Body of pancreas (tissue), 4 donors: Measurements from ENCODE around the gene GMDS. TPM values are rescaled to one million over a fixed set of nuclear protein-coding genes. Genes with fewer than 3 reads are reported as not detected.

Source experiments
- ATAC-seq: fragments of 150-250 bp; one replicate; pipeline ENCODE4 v1.9.1; 2016
- DNase-seq, 4 donors: peaks; one replicate each; pipeline ENCODE4 v3.0.0-alpha.2; 2019
- H3K27ac ChIP-seq, 4 donors: fragments of 200-600 bp; sonication (generic); 1 replicate in 3 of 4; 2 replicates in 1 of 4; pipeline versions ENCODE4 v1.5.1 to v1.6.1; 2016 to 2019; ENCODE audit warnings: mild to moderate bottlenecking in 1 of 4, mixed read lengths in 1 of 4, moderate library complexity in 1 of 4
- H3K27me3 ChIP-seq, 2 donors: fragments of 200-600 bp; sonication (generic); one replicate each; pipeline ENCODE4 v1.6.0; 2016; ENCODE audit warnings: mild to moderate bottlenecking in 1 of 2
- H3K36me3 ChIP-seq, 2 donors: fragments of 200-600 bp; sonication (generic); replicated peaks in 1 of 2; 2 replicates each; pipeline ENCODE4 v1.5.1; 2016; ENCODE audit warnings: low read depth in 2 of 2; ENCODE audit not compliant: insufficient read depth in 1 of 2
- H3K4me1 ChIP-seq: fragments of 200-600 bp; sonication (generic); one replicate; pipeline ENCODE4 v1.6.0; 2016
- H3K4me3 ChIP-seq, 2 donors: fragments of 200-600 bp; sonication (generic); 1 replicate in 1 of 2; 2 replicates in 1 of 2; pipeline ENCODE4 v1.5.1; 2016 to 2019
- H3K9me3 ChIP-seq, 3 donors: fragments of 200-600 bp; sonication (generic); 1 replicate in 2 of 3; 2 replicates in 1 of 3; pipeline ENCODE4 v1.5.1; 2016
- CTCF ChIP-seq, 7 experiments: fragments of 450-650 bp in 4 of 7; fragments of 200-600 bp in 3 of 7; sonication (generic) in 3 of 7; IDR thresholded peaks; one replicate each; pipeline ENCODE4 v1.5.1; 2016 to 2019; ENCODE audit warnings: antibody characterized with exemption in 7 of 7
- POLR2A ChIP-seq, 3 donors: fragments of 450-650 bp; IDR thresholded peaks; one replicate each; pipeline ENCODE4 v1.6.1; 2016; ENCODE audit warnings: antibody characterized with exemption in 3 of 3, mild to moderate bottlenecking in 2 of 3
- WGBS, 2 donors: methylation state at CpG; one replicate each; pipeline ENCODE4 v1.1.5; 2017; 5-methylcytosine and 5-hydroxymethylcytosine counted together
- intact Hi-C: fragments of 100-400 bp; cut with DNase I; formaldehyde crosslinking; loops from one replicate; pipeline ENCODE4 v1.15.1; 2023
- total RNA-seq, 2 donors: library from RNA; depleted of rRNA; stranded (reverse); fragments of >200 nt; gene quantifications; one replicate each; pipeline ENCODE4 v1.1.0, GENCODE V29; 2016

GMDS gene
- total RNA-seq, 2 donors from 2014 or later, result 34.5 to 63.3 TPM

- Histone ChIP-seq H3K4me1 (no peaks in the 10 kb centered on the region), H3K27me3 (no peaks in the 10 kb centered on the region), H3K27ac (no peak overlapping the region), H3K36me3 (no peaks in the 10 kb centered on the region), H3K4me3 (no peak overlapping the region), H3K9me3 (no peaks in the 10 kb centered on the region)
- TF ChIP-seq POLR2A (IDR thresholded peaks at IDR 0.05) (no peak), CTCF (IDR thresholded peaks at IDR 0.05) (no peak)
- WGBS, 2 donors, result 91 to 93% methylated on average over 10 of the region's 10 CpGs
- ATAC-seq, result no peak
- DNase-seq, result no peak
- intact Hi-C loops, result no loop called here
These were observed 592.6 kb downstream of the GMDS start for GRCh38 chr6:1652842-1653241.

GRCh38 chr6:1651362-1651761, 594.0 kb downstream of the GMDS start:
- Histone ChIP-seq H3K27me3 (no peaks in the 10 kb centered on the region), H3K4me3 (no peak overlapping the region), H3K4me1 (no peaks in the 10 kb centered on the region), H3K27ac (no peak overlapping the region), H3K9me3 (no peaks in the 10 kb centered on the region), H3K36me3 (no peaks in the 10 kb centered on the region)
- WGBS, 2 donors, result 93 to 100% methylated on average over 3 of the region's 3 CpGs
- ATAC-seq, result no peak
- intact Hi-C loops, result no loop called here
- no peak for DNase-seq
- TF ChIP-seq CTCF (IDR thresholded peaks at IDR 0.05), result no peak
- TF ChIP-seq POLR2A (IDR thresholded peaks at IDR 0.05), result no peak

- Histone ChIP-seq H3K36me3 (no peaks in the 10 kb centered on the region), H3K4me1 (peaks cover 13% of the 10 kb centered on the region), H3K27ac (no peak overlapping the region), H3K27me3 (no peaks in the 10 kb centered on the region), H3K9me3 (no peaks in the 10 kb centered on the region), H3K4me3 (no peak overlapping the region)
- DNase-seq, result no peak
- TF ChIP-seq CTCF (IDR thresholded peaks at IDR 0.05) (no peak), POLR2A (IDR thresholded peaks at IDR 0.05) (no peak)
- intact Hi-C loops, result no loop called here
- WGBS, 2 donors, result 96% methylated on average over 14 of the region's 14 CpGs
- no peak for ATAC-seq
These were observed 599.8 kb downstream of the GMDS start for GRCh38 chr6:1645466-1646185.

GRCh38 chr6:1644516-1645060, 600.8 kb downstream of the GMDS start:
- no peak for ATAC-seq
- H3K27me3 ChIP-seq, result no peaks in the 10 kb centered on the region
- H3K9me3 ChIP-seq, result no peaks in the 10 kb centered on the region
- H3K27ac ChIP-seq, result no peak overlapping the region
- no peaks in the 10 kb centered on the region for H3K36me3 ChIP-seq
- intact Hi-C loops, result no loop called here
- 89 to 93% methylated on average over 12 of the region's 12 CpGs for WGBS, 2 donors
- no peak overlapping the region for H3K4me3 ChIP-seq
- no peak for DNase-seq
- peaks cover 14% of the 10 kb centered on the region for H3K4me1 ChIP-seq
- TF ChIP-seq POLR2A (IDR thresholded peaks at IDR 0.05) (no peak), CTCF (IDR thresholded peaks at IDR 0.05) (no peak)
